Measurements from ENCODE around the gene NRIP2.

- no peak for TF ChIP-seq CTCF (IDR thresholded peaks at IDR 0.05)
- TF ChIP-seq POLR2A (IDR thresholded peaks at IDR 0.05): no peak
Observed at GRCh38 chr12:2858944-2859421, 24.1 kb upstream of the NRIP2 start.
